Cardiac muscle cell (in vitro differentiated cells and primary cell): ENCODE data around the gene CCDC141. TPM values are rescaled to one million over a fixed set of nuclear protein-coding genes. Genes with fewer than 3 reads are reported as not detected.

ENCODE experiments used
- DNase-seq, 2 donors: peaks; one replicate each; pipeline versions ENCODE4 v3.0.0 to v3.0.0-alpha.2; 2010 to 2017; ENCODE audit warnings: low read depth in 1 of 2, low spot score in 1 of 2
- H3K27ac ChIP-seq: fragments of 200-600 bp; sonication (generic); 2 replicates; pipeline ENCODE4 v1.5.1; 2016
- H3K27me3 ChIP-seq: fragments of 200-600 bp; sonication (generic); 2 replicates; pipeline ENCODE4 v1.6.0; 2016; ENCODE audit warnings: control low read depth
- H3K36me3 ChIP-seq: fragments of 200-600 bp; sonication (generic); 2 replicates; pipeline ENCODE4 v1.5.1; 2016; ENCODE audit warnings: control low read depth
- H3K4me1 ChIP-seq: fragments of 200-600 bp; sonication (generic); 2 replicates; pipeline ENCODE4 v1.8.1; 2017; ENCODE audit warnings: low read depth, mild to moderate bottlenecking, mixed run types
- H3K4me3 ChIP-seq: fragments of 200-600 bp; sonication (generic); 2 replicates; pipeline ENCODE4 v1.5.1; 2016; ENCODE audit warnings: mild to moderate bottlenecking
- H3K9me3 ChIP-seq: fragments of 200-600 bp; sonication (generic); 2 replicates; pipeline ENCODE4 v1.5.1; 2017; ENCODE audit warnings: low read depth, mild to moderate bottlenecking, control low read depth
- CTCF ChIP-seq: IDR thresholded peaks from 2 replicates; pipeline ENCODE4 v1.5.1; 2012; ENCODE audit warnings: low read depth, mild to moderate bottlenecking, low read length
- polyA plus RNA-seq: library from polyadenylated mRNA; unstranded; fragments of >200 nt; fragmentation: Nextera tagmentation; extraction: Ambion mirVana; gene quantifications from 2 replicates; pipeline ENCODE4 v1.2.1, GENCODE V29; 2016
- total RNA-seq: library from RNA; depleted of rRNA; stranded (reverse); fragments of >200 nt; gene quantifications from 2 replicates; pipeline ENCODE4 v1.2.3, GENCODE V29; 2016

CCDC141 gene
- total and polyA plus RNA-seq, 2 experiments from 2014 or later, result 134 to 213 TPM

- H3K4me1 ChIP-seq, result peaks cover 31% of the 10 kb centered on the region
Measured at GRCh38 chr2:178811901-178812300, 238.0 kb downstream of the CCDC141 start.

GRCh38 chr2:178811045-178811444 lies 238.9 kb downstream of the CCDC141 start:
- Histone ChIP-seq H3K4me1 (peaks cover 31% of the 10 kb centered on the region), H3K27me3 (no peaks in the 10 kb centered on the region), H3K9me3 (no peaks in the 10 kb centered on the region), H3K4me3 (no peak overlapping the region), H3K27ac (peak overlapping the region; percentile 99), H3K36me3 (peaks cover 27% of the 10 kb centered on the region)
- TF ChIP-seq CTCF, result no peak
- no peak for DNase-seq

More at GRCh38 chr2:178811901-178812300, 238.0 kb downstream of the CCDC141 start:
- no peak overlapping the region for H3K4me3 ChIP-seq
- DNase-seq, result no peak
- H3K27ac ChIP-seq, result peak overlapping the region; percentile 99
- no peaks in the 10 kb centered on the region for H3K27me3 ChIP-seq
- H3K9me3 ChIP-seq, result no peaks in the 10 kb centered on the region
- no peak for TF ChIP-seq CTCF
- peaks cover 34% of the 10 kb centered on the region for H3K36me3 ChIP-seq

- Histone ChIP-seq H3K36me3 (peaks cover 29% of the 10 kb centered on the region), H3K9me3 (no peaks in the 10 kb centered on the region), H3K27me3 (no peaks in the 10 kb centered on the region), H3K27ac (peak overlapping the region; percentile 99), H3K4me3 (no peak overlapping the region), H3K4me1 (peaks cover 31% of the 10 kb centered on the region)
- DNase-seq, result no peak
- no peak for TF ChIP-seq CTCF
Measured at GRCh38 chr2:178810422-178810821, 239.5 kb downstream of the CCDC141 start.

- Histone ChIP-seq H3K36me3 (peaks cover 34% of the 10 kb centered on the region), H3K27ac (peak within 1 kb of the TSS; percentile 99), H3K4me3 (peak within 1 kb of the TSS; percentile 89), H3K4me1 (peaks cover 53% of the 10 kb centered on the region), H3K9me3 (no peaks in the 10 kb centered on the region), H3K27me3 (no peaks in the 10 kb centered on the region)
- peak in 1 of 2 donors; percentile 93 for DNase-seq
- TF ChIP-seq CTCF, result no peak
Measured at GRCh38 chr2:178807227-178808008, 242.5 kb downstream of the CCDC141 start, which contains the start of gene TTN. Gene TTN, minus strand, starts transcription at chr2:178807423. Its CDS starts 2,781 bp downstream, at chr2:178804642.

GRCh38 chr2:178806543-178806942 lies 243.4 kb downstream of the CCDC141 start:
- TF ChIP-seq CTCF, result no peak
- Histone ChIP-seq H3K4me3 (peak overlapping the region; percentile 89), H3K27ac (peak overlapping the region; percentile 99), H3K9me3 (no peaks in the 10 kb centered on the region), H3K36me3 (peaks cover 37% of the 10 kb centered on the region), H3K27me3 (no peaks in the 10 kb centered on the region), H3K4me1 (peaks cover 56% of the 10 kb centered on the region)
- peak in 1 of 2 donors; percentile 83 for DNase-seq
